GM12878 (cell line): ENCODE measurements around the gene CHMP4A.

Experiments
- CBX3 ChIP-seq: fragments of 200-600 bp; sonication (generic); IDR thresholded peaks from 2 replicates; pipeline ENCODE4 v1.6.1; 2016; ENCODE audit warnings: low read depth, borderline replicate concordance
- CHD2 ChIP-seq: IDR thresholded peaks from 2 replicates; pipeline ENCODE4 v1.6.1; 2011; ENCODE audit warnings: low read depth, low read length, improper control_type of control experiment, borderline replicate concordance
- EZH2 ChIP-seq: IDR thresholded peaks from 2 replicates; pipeline ENCODE4 v1.6.1; 2012; ENCODE audit warnings: low read depth, mild to moderate bottlenecking, control low read depth, inconsistent platforms, low read length, borderline replicate concordance; ENCODE audit not compliant: control insufficient read depth
- MEF2B ChIP-seq: fragments of 450-650 bp; IDR thresholded peaks from 2 replicates; pipeline ENCODE4 v1.6.1; 2018; ENCODE audit warnings: mild to moderate bottlenecking, moderate library complexity; ENCODE audit not compliant: partially characterized antibody, poor library complexity, severe bottlenecking
- NR2C2 ChIP-seq: IDR thresholded peaks from 2 replicates; pipeline ENCODE4 v1.6.1; 2011; ENCODE audit warnings: borderline replicate concordance, low read depth; ENCODE audit not compliant: control insufficient read depth, insufficient read length
- RELA ChIP-seq: fragments of 450-650 bp; IDR thresholded peaks from 2 replicates; pipeline ENCODE4 v1.8.0; 2014; ENCODE audit warnings: borderline replicate concordance; ENCODE audit not compliant: partially characterized antibody
- SIN3A ChIP-seq: IDR thresholded peaks from 2 replicates; pipeline ENCODE4 v1.6.1; 2012; ENCODE audit warnings: low read depth, low read length, improper control_type of control experiment
- SREBF2 ChIP-seq: IDR thresholded peaks from 2 replicates; pipeline ENCODE4 v1.6.1; 2012; ENCODE audit warnings: mild to moderate bottlenecking, low read length
- TF ChIP-seq, protein P1 (sequence below), 3 experiments: IDR thresholded peaks in 2 of 3; conservative IDR thresholded peaks in 1 of 3; 2 replicates each; pipeline ENCODE4 v1.5.1; 2011; ENCODE audit warnings: low read depth in 3 of 3, low read length in 3 of 3, mild to moderate bottlenecking in 3 of 3, control low read depth in 2 of 3, moderate library complexity in 2 of 3, inconsistent platforms in 1 of 3, mixed read lengths in 1 of 3; ENCODE audit not compliant: control insufficient read depth in 2 of 3, insufficient read depth in 1 of 3; ENCODE audit errors: extremely low read depth in 1 of 3
- TF ChIP-seq, protein P2 (sequence below): IDR thresholded peaks from 2 replicates; pipeline ENCODE4 v1.6.1; 2011; ENCODE audit warnings: mild to moderate bottlenecking, low read depth, low read length, moderate library complexity; ENCODE audit not compliant: insufficient replicate concordance
- TF ChIP-seq, protein P3 (sequence below): IDR thresholded peaks from 2 replicates; pipeline ENCODE4 v1.6.1; 2011; ENCODE audit warnings: low read depth, low read length, improper control_type of control experiment, borderline replicate concordance

DNA sequence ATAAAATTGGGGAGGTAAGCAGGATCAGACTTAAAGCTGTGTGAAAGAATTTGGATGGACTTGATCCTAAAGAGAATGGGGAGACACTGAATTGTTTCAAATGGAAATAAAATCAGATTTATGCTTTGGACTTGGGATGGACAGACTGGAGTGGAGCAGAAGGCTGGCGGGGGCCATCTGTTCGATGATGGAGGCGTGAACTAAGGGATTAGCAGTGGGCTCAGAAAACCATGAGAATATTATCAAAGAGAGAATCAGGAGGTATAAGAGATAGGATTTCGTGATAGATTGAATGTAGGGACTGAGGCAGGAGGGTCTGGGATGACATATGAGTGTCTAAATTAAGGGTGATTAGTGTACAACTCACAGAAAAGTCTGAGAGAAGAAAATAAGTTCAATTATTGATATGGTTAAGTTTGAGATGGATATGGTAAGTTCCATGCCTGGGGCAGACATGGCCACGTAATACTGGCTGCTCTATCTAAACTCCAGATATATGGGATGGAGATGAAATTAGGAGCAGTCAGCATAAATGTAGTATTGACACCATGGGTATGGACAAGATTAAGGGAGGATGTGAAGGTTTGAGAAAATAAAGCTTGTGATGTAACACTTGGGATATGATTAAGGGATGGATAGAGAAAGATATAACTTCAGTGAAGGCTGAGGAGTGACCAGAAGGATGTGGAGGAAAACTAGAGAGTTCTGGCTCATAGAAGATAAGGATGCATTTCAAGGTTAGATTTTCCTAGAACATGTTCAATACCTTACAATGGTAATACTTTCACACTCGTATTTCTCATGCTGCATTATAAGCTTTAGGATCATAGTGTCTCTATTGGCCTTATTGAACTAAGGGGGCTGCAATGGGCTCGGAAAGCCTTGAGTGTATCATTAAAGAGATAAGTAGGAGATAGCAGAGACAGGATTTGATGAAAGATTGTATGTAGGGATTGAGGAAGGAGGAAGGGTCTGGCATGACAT, 8.8 kb downstream of the CHMP4A start:
- TF ChIP-seq, protein P1, sequence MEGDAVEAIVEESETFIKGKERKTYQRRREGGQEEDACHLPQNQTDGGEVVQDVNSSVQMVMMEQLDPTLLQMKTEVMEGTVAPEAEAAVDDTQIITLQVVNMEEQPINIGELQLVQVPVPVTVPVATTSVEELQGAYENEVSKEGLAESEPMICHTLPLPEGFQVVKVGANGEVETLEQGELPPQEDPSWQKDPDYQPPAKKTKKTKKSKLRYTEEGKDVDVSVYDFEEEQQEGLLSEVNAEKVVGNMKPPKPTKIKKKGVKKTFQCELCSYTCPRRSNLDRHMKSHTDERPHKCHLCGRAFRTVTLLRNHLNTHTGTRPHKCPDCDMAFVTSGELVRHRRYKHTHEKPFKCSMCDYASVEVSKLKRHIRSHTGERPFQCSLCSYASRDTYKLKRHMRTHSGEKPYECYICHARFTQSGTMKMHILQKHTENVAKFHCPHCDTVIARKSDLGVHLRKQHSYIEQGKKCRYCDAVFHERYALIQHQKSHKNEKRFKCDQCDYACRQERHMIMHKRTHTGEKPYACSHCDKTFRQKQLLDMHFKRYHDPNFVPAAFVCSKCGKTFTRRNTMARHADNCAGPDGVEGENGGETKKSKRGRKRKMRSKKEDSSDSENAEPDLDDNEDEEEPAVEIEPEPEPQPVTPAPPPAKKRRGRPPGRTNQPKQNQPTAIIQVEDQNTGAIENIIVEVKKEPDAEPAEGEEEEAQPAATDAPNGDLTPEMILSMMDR (IDR thresholded peaks at IDR 0.05 in 2 of 3, conservative IDR thresholded peaks at IDR 0.05 in 1 of 3; ENCODE audit: control insufficient read depth in 2 of 3, extremely low read depth in 1 of 3, insufficient read depth in 1 of 3, low read depth in 3 of 3, low read length in 3 of 3) = no peak
- TF ChIP-seq, protein P2, sequence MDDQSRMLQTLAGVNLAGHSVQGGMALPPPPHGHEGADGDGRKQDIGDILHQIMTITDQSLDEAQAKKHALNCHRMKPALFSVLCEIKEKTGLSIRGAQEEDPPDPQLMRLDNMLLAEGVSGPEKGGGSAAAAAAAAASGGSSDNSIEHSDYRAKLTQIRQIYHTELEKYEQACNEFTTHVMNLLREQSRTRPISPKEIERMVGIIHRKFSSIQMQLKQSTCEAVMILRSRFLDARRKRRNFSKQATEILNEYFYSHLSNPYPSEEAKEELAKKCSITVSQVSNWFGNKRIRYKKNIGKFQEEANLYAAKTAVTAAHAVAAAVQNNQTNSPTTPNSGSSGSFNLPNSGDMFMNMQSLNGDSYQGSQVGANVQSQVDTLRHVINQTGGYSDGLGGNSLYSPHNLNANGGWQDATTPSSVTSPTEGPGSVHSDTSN = no peak
- TF ChIP-seq, protein P3, sequence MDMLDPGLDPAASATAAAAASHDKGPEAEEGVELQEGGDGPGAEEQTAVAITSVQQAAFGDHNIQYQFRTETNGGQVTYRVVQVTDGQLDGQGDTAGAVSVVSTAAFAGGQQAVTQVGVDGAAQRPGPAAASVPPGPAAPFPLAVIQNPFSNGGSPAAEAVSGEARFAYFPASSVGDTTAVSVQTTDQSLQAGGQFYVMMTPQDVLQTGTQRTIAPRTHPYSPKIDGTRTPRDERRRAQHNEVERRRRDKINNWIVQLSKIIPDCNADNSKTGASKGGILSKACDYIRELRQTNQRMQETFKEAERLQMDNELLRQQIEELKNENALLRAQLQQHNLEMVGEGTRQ = no peak
- no peak for TF ChIP-seq EZH2
- TF ChIP-seq NR2C2 = no peak
- no peak for TF ChIP-seq SREBF2
- TF ChIP-seq CBX3 = no peak
- no peak for TF ChIP-seq SIN3A
- TF ChIP-seq CHD2 = no peak
- TF ChIP-seq MEF2B = no peak
- no peak for TF ChIP-seq RELA
